GM23338 (cell line): Measurements from ENCODE around the gene CFAP299. TPM values are rescaled to one million over a fixed set of nuclear protein-coding genes. Genes with fewer than 3 reads are reported as not detected.

Source experiments
- ATAC-seq: fragments of 200-7000 bp; cut with Tn5 transposase; 3 replicates; pipeline ENCODE4 v1.9.1; 2020
- DNase-seq: peaks from one replicate; pipeline ENCODE4 v3.0.0-alpha.2; 2015; ENCODE audit warnings: low spot score
- H2AFZ ChIP-seq: fragments of 200-600 bp; sonication (generic); 2 replicates; pipeline ENCODE4 v1.8.0; 2016; ENCODE audit warnings: antibody characterized with exemption, mild to moderate bottlenecking, moderate library complexity
- H3F3A ChIP-seq: fragments of 200-600 bp; sonication (generic); replicated peaks from 2 replicates; pipeline ENCODE4 v1.8.0; 2017; ENCODE audit warnings: antibody characterized with exemption, mixed run types, low read depth
- H3K27ac ChIP-seq: fragments of 200-600 bp; sonication (generic); 2 replicates; pipeline ENCODE4 v1.6.1; 2016; ENCODE audit warnings: low read depth
- H3K27me3 ChIP-seq: fragments of 200-600 bp; sonication (generic); 2 replicates; pipeline ENCODE4 v1.8.0; 2016; ENCODE audit warnings: mild to moderate bottlenecking, mixed run types, moderate library complexity; ENCODE audit not compliant: insufficient read depth
- H3K36me3 ChIP-seq: fragments of 200-600 bp; sonication (generic); 2 replicates; pipeline ENCODE4 v1.8.0; 2016; ENCODE audit warnings: mild to moderate bottlenecking; ENCODE audit not compliant: insufficient read depth
- H3K4me1 ChIP-seq: fragments of 200-600 bp; sonication (generic); 2 replicates; pipeline ENCODE4 v1.8.0; 2016; ENCODE audit warnings: mild to moderate bottlenecking, moderate library complexity; ENCODE audit not compliant: insufficient read depth
- H3K4me2 ChIP-seq: fragments of 200-600 bp; sonication (generic); 2 replicates; pipeline ENCODE4 v1.7.1; 2017; ENCODE audit warnings: mixed run types
- H3K4me3 ChIP-seq: fragments of 200-600 bp; sonication (generic); 2 replicates; pipeline ENCODE4 v1.6.1; 2016; ENCODE audit warnings: mixed run types
- H3K79me2 ChIP-seq: fragments of 200-600 bp; sonication (generic); replicated peaks from 2 replicates; pipeline ENCODE4 v1.8.0; 2017; ENCODE audit warnings: mild to moderate bottlenecking; ENCODE audit not compliant: insufficient read depth
- H3K9me2 ChIP-seq: fragments of 200-600 bp; sonication (generic); 2 replicates; pipeline ENCODE4 v1.8.0; 2017; ENCODE audit not compliant: insufficient read depth
- H4K20me1 ChIP-seq: fragments of 200-600 bp; sonication (generic); replicated peaks from 2 replicates; pipeline ENCODE4 v1.8.0; 2017; ENCODE audit warnings: mild to moderate bottlenecking; ENCODE audit not compliant: insufficient read depth
- H3K27ac Mint-ChIP-seq: 2 replicates; pipeline ENCODE4 v1.8.0; 2020; ENCODE audit warnings: inconsistent platforms, mild to moderate bottlenecking, moderate library complexity, mixed read lengths
- H3K27me3 Mint-ChIP-seq: 3 replicates; pipeline ENCODE4 v1.8.0; 2022; ENCODE audit warnings: low read depth, mild to moderate bottlenecking, moderate library complexity, mixed read lengths, inconsistent platforms; ENCODE audit not compliant: insufficient read depth, poor library complexity
- H3K36me3 Mint-ChIP-seq: 3 replicates; pipeline ENCODE4 v1.8.0; 2021; ENCODE audit warnings: low read depth, mild to moderate bottlenecking, inconsistent platforms, moderate library complexity, mixed read lengths
- H3K4me1 Mint-ChIP-seq: 3 replicates; pipeline ENCODE4 v1.8.0; 2020; ENCODE audit warnings: mild to moderate bottlenecking, inconsistent platforms, mixed read lengths
- H3K4me3 Mint-ChIP-seq: 3 replicates; pipeline ENCODE4 v1.8.0; 2021; ENCODE audit warnings: moderate library complexity, mild to moderate bottlenecking, inconsistent platforms, mixed read lengths
- H3K9me3 Mint-ChIP-seq: 3 replicates; pipeline ENCODE4 v1.8.0; 2020; ENCODE audit warnings: moderate library complexity, mild to moderate bottlenecking, inconsistent platforms, mixed read lengths
- CREB1 ChIP-seq: fragments of 250-450 bp; sonication (Bioruptor Pico); IDR thresholded peaks from 2 replicates; pipeline ENCODE4 v1.5.0; 2020; ENCODE audit warnings: low read depth, mild to moderate bottlenecking, moderate library complexity
- CTCF ChIP-seq, 2 experiments: fragments of 200-600 bp in 1 of 2; sonication (generic) in 1 of 2; conservative IDR thresholded peaks; 2 replicates each; pipeline versions ENCODE4 v1.5.1 to v1.6.1; 2016 to 2017; ENCODE audit warnings: antibody characterized with exemption in 2 of 2, low read depth in 2 of 2, mild to moderate bottlenecking in 2 of 2, moderate library complexity in 1 of 2
- EZH2 ChIP-seq: fragments of 200-600 bp; sonication (generic); IDR thresholded peaks from one replicate; pipeline ENCODE4 v1.8.0; 2017; ENCODE audit warnings: antibody characterized with exemption, mild to moderate bottlenecking, low read depth; ENCODE audit not compliant: unreplicated experiment
- EZH2phosphoT487 ChIP-seq: fragments of 200-600 bp; sonication (generic); IDR thresholded peaks from one replicate; pipeline ENCODE4 v1.8.1; 2018; ENCODE audit warnings: antibody characterized with exemption; ENCODE audit not compliant: unreplicated experiment
- JUNB ChIP-seq: IDR thresholded peaks from one replicate; pipeline ENCODE4 v1.6.1; 2016; ENCODE audit warnings: antibody characterized with exemption; ENCODE audit not compliant: unreplicated experiment
- NANOG ChIP-seq: IDR thresholded peaks from 2 replicates; pipeline ENCODE4 v1.6.1; 2016; ENCODE audit warnings: antibody characterized with exemption, borderline replicate concordance
- POLR2AphosphoS5 ChIP-seq: IDR thresholded peaks from 2 replicates; pipeline ENCODE4 v1.6.1; 2016; ENCODE audit warnings: antibody characterized with exemption, low read depth
- REST ChIP-seq: IDR thresholded peaks from one replicate; pipeline ENCODE4 v1.6.1; 2018; ENCODE audit warnings: antibody characterized with exemption; ENCODE audit not compliant: unreplicated experiment
- STAT1 ChIP-seq: IDR thresholded peaks from one replicate; pipeline ENCODE4 v1.6.1; 2016; ENCODE audit warnings: antibody characterized with exemption; ENCODE audit not compliant: unreplicated experiment
- ZNF114 ChIP-seq: fragments of 250-450 bp; sonication (Bioruptor Pico); IDR thresholded peaks from 2 replicates; pipeline ENCODE4 v1.5.0; 2020; ENCODE audit warnings: mild to moderate bottlenecking, moderate library complexity
- polyA plus RNA-seq: library from polyadenylated mRNA; unstranded; fragments of >200 nt; fragmentation: Nextera tagmentation; extraction: Ambion mirVana; gene quantifications from 2 replicates; pipeline ENCODE4 v1.2.1, GENCODE V29; 2016
- total RNA-seq: library from RNA; depleted of rRNA; stranded (reverse); fragments of >200 nt; shearing (Covaris generic); gene quantifications from 2 replicates; pipeline ENCODE4 v1.2.3, GENCODE V29; 2014
- TF ChIP-seq, protein P1 (sequence below): IDR thresholded peaks from 2 replicates; pipeline ENCODE4 v1.6.1; 2016; ENCODE audit warnings: antibody characterized with exemption

CFAP299 gene
- total and polyA plus RNA-seq, 2 experiments from 2014 or later, result not detected

- peaks cover 11% of the 10 kb centered on the region for H3K4me1 ChIP-seq
- Mint-ChIP-seq H3K36me3 (no peaks in the 10 kb centered on the region), H3K9me3 (no peaks in the 10 kb centered on the region), H3K4me1 (peaks cover 7% of the 10 kb centered on the region), H3K27ac (no peak overlapping the region), H3K4me3 (no peak overlapping the region), H3K27me3 (no peaks in the 10 kb centered on the region)
- no peaks in the 10 kb centered on the region for H3F3A ChIP-seq
- no peaks in the 10 kb centered on the region for H3K9me2 ChIP-seq
- H3K27ac ChIP-seq, result no peak overlapping the region
- H2AFZ ChIP-seq, result no peak overlapping the region
- DNase-seq (no peak), ATAC-seq (no peak)
- TF ChIP-seq REST (no peak), EZH2 (no peak), NANOG (no peak), CREB1 (no peak), STAT1 (no peak), ZNF114 (CRISPR knock-in tag) (no peak), EZH2phosphoT487 (no peak), CTCF (conservative IDR thresholded peaks at IDR 0.05; ENCODE audit: low read depth in 2 of 2) (no peak), POLR2AphosphoS5 (no peak)
- no peaks in the 10 kb centered on the region for H3K27me3 ChIP-seq
- no peak overlapping the region for H3K4me2 ChIP-seq
- H4K20me1 ChIP-seq, result no peaks in the 10 kb centered on the region
- no peaks in the 10 kb centered on the region for H3K79me2 ChIP-seq
- H3K4me3 ChIP-seq, result no peak overlapping the region
- H3K36me3 ChIP-seq, result no peaks in the 10 kb centered on the region
Observed at GRCh38 chr4:80611678-80611979, 276.1 kb downstream of the CFAP299 start.

DNA sequence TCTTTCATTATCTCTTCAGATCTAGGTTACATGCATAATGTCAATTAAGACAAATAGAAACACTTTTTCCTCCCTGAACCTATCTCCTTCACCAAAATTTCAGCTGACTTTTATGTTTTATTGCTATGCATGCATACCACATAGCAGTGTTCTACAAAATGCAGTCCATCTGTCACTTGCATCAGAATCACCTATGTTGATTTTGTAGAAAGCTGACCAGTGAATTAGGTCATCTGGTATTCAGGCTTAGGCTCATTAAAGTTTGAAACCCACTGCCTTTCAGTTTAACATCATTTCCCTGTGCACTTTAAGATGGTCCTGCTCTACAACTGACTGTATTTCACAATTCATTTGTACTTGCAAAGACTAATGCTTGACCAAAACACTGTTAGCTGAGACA lies 277.9 kb downstream of the CFAP299 start:
- no peak overlapping the region for H2AFZ ChIP-seq
- Mint-ChIP-seq H3K9me3 (no peaks in the 10 kb centered on the region), H3K27ac (no peak overlapping the region), H3K4me3 (no peak overlapping the region), H3K4me1 (peaks cover 7% of the 10 kb centered on the region), H3K27me3 (no peaks in the 10 kb centered on the region), H3K36me3 (no peaks in the 10 kb centered on the region)
- no peaks in the 10 kb centered on the region for H3K9me2 ChIP-seq
- H4K20me1 ChIP-seq, result no peaks in the 10 kb centered on the region
- no peak overlapping the region for H3K4me3 ChIP-seq
- no peaks in the 10 kb centered on the region for H3F3A ChIP-seq
- H3K36me3 ChIP-seq, result no peaks in the 10 kb centered on the region
- no peak for ATAC-seq
- peaks cover 11% of the 10 kb centered on the region for H3K4me1 ChIP-seq
- H3K27ac ChIP-seq, result no peak overlapping the region
- H3K27me3 ChIP-seq, result no peaks in the 10 kb centered on the region
- H3K4me2 ChIP-seq, result no peak overlapping the region
- H3K79me2 ChIP-seq, result no peaks in the 10 kb centered on the region
- no peak for DNase-seq
- TF ChIP-seq ZNF114 (CRISPR knock-in tag) (no peak), REST (no peak), EZH2phosphoT487 (no peak), STAT1 (no peak), JUNB (no peak), CREB1 (no peak)
- TF ChIP-seq, protein P1, sequence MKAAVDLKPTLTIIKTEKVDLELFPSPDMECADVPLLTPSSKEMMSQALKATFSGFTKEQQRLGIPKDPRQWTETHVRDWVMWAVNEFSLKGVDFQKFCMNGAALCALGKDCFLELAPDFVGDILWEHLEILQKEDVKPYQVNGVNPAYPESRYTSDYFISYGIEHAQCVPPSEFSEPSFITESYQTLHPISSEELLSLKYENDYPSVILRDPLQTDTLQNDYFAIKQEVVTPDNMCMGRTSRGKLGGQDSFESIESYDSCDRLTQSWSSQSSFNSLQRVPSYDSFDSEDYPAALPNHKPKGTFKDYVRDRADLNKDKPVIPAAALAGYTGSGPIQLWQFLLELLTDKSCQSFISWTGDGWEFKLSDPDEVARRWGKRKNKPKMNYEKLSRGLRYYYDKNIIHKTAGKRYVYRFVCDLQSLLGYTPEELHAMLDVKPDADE, result no peak
